Activated naive CD4-positive, alpha-beta T cell treated with anti-CD3 and anti-CD28 coated beads, Interleukin-2, amount 50 U/mL, for 72 hours (primary cell): ENCODE measurements around the gene CTDP1. TPM values are rescaled to one million over a fixed set of nuclear protein-coding genes. Genes with fewer than 3 reads are reported as not detected.
A peak's percentile ranks its signal among the peaks of the same experiment; 100 is the strongest.

ENCODE experiments used
- ATAC-seq, 2 donors: fragments of 150-1000 bp; cut with Tn5 transposase; 2 replicates each; pipeline ENCODE4 v1.10.0; 2021; ENCODE audit warnings: mild to moderate bottlenecking in 2 of 2, moderate library complexity in 2 of 2
- DNase-seq, 2 donors: peaks; one replicate each; pipeline ENCODE4 v3.0.0; 2021 to 2022; ENCODE audit warnings: low spot score in 2 of 2
- H3K27ac Mint-ChIP-seq, 2 donors: one replicate each; pipeline ENCODE4 v1.8.0; 2022; ENCODE audit warnings: mild to moderate bottlenecking in 2 of 2, mixed read lengths in 2 of 2
- H3K36me3 Mint-ChIP-seq, 2 donors: one replicate each; pipeline ENCODE4 v1.8.0; 2022; ENCODE audit warnings: mixed read lengths in 2 of 2
- H3K9me3 Mint-ChIP-seq, 2 donors: one replicate each; pipeline ENCODE4 v1.8.0; 2022; ENCODE audit warnings: mixed read lengths in 2 of 2
- total RNA-seq, 2 donors: library from RNA; stranded (reverse); gene quantifications; one replicate each; pipeline ENCODE4 v1.2.3, GENCODE V29; 2022

The CTDP1 gene
- total RNA-seq, 2 donors from 2014 or later = 37.5 to 81.4 TPM

- DNase-seq (peak in 1 of 2 donors; percentile 6), ATAC-seq (peak in 1 of 2 donors; percentile 29)
- H3K27ac Mint-ChIP-seq = no peak overlapping the region
- no peaks in the 10 kb centered on the region for H3K9me3 Mint-ChIP-seq
- no peaks in the 10 kb centered on the region for H3K36me3 Mint-ChIP-seq
Observed at GRCh38 chr18:79790996-79791972, 111.7 kb downstream of the CTDP1 start.

- Mint-ChIP-seq H3K36me3 (peaks cover 3 to 4% of the 10 kb centered on the region in 2 donors), H3K9me3 (no peaks in the 10 kb centered on the region)
- ATAC-seq = no peak
Observed at GRCh38 chr18:79792096-79792987, 112.7 kb downstream of the CTDP1 start.

GRCh38 chr18:79792988-79793355, 113.4 kb downstream of the CTDP1 start:
- Mint-ChIP-seq H3K36me3 (peaks cover 7% of the 10 kb centered on the region in 2 donors), H3K27ac (no peak overlapping the region), H3K9me3 (no peaks in the 10 kb centered on the region)
- ATAC-seq = peak in 1 of 2 donors; percentile 47
- no peak for DNase-seq

More at GRCh38 chr18:79792096-79792987, 112.7 kb downstream of the CTDP1 start:
- DNase-seq = peak in 1 of 2 donors; percentile 20
- H3K27ac Mint-ChIP-seq = no peak overlapping the region

GRCh38 chr18:79794846-79795245, 115.2 kb downstream of the CTDP1 start:
- no peak for ATAC-seq
- peaks cover 7% of the 10 kb centered on the region in 2 donors for H3K36me3 Mint-ChIP-seq
- no peaks in the 10 kb centered on the region for H3K9me3 Mint-ChIP-seq
- no peak for DNase-seq
- H3K27ac Mint-ChIP-seq = no peak overlapping the region

GRCh38 chr18:79795446-79795845, 115.8 kb downstream of the CTDP1 start:
- Mint-ChIP-seq H3K27ac (no peak overlapping the region), H3K36me3 (peaks cover 7% of the 10 kb centered on the region in 2 donors), H3K9me3 (no peaks in the 10 kb centered on the region)
- DNase-seq = no peak
- no peak for ATAC-seq

- H3K27ac Mint-ChIP-seq = no peak overlapping the region
- DNase-seq = no peak
- H3K9me3 Mint-ChIP-seq = no peaks in the 10 kb centered on the region
- ATAC-seq = no peak
- peaks cover 7% of the 10 kb centered on the region in 2 donors for H3K36me3 Mint-ChIP-seq
Observed at GRCh38 chr18:79796016-79796415, 116.4 kb downstream of the CTDP1 start.

- Mint-ChIP-seq H3K9me3 (no peaks in the 10 kb centered on the region), H3K36me3 (peaks cover 7% of the 10 kb centered on the region in 2 donors), H3K27ac (no peak overlapping the region)
- ATAC-seq (no peak), DNase-seq (no peak)
Observed at GRCh38 chr18:79796531-79797405, 117.2 kb downstream of the CTDP1 start.

- no peak within 1 kb of the TSS for H3K27ac Mint-ChIP-seq
Observed at GRCh38 chr18:79797518-79798345, 118.1 kb downstream of the CTDP1 start, which contains the start of gene KCNG2. KCNG2 (plus strand) TSS chr18:79797938; CDS start chr18:79863668, 65,730 bp downstream.

GRCh38 chr18:79798346-79798998, 118.9 kb downstream of the CTDP1 start:
- no peaks in the 10 kb centered on the region for H3K9me3 Mint-ChIP-seq
- peaks cover 7% of the 10 kb centered on the region in 2 donors for H3K36me3 Mint-ChIP-seq
- DNase-seq (no peak), ATAC-seq (no peak)
- H3K27ac Mint-ChIP-seq = no peak overlapping the region

More at GRCh38 chr18:79797518-79798345, 118.1 kb downstream of the CTDP1 start, which contains the start of gene KCNG2:
- peak; percentile 45 to 77 for ATAC-seq
- peaks cover 7% of the 10 kb centered on the region in 2 donors for H3K36me3 Mint-ChIP-seq
- DNase-seq = peak in 1 of 2 donors; percentile 58
- no peaks in the 10 kb centered on the region for H3K9me3 Mint-ChIP-seq

GRCh38 chr18:79798999-79799370, 119.4 kb downstream of the CTDP1 start:
- ATAC-seq (no peak), DNase-seq (no peak)
- H3K36me3 Mint-ChIP-seq = peaks cover 7% of the 10 kb centered on the region in 2 donors
- no peak overlapping the region for H3K27ac Mint-ChIP-seq
- H3K9me3 Mint-ChIP-seq = no peaks in the 10 kb centered on the region

GRCh38 chr18:79799619-79800370, 120.2 kb downstream of the CTDP1 start:
- Mint-ChIP-seq H3K36me3 (peaks cover 7% of the 10 kb centered on the region in 2 donors), H3K27ac (no peak overlapping the region), H3K9me3 (no peaks in the 10 kb centered on the region)
- ATAC-seq = no peak
- no peak for DNase-seq

GRCh38 chr18:79800371-79801180, 121.0 kb downstream of the CTDP1 start:
- no peak overlapping the region for H3K27ac Mint-ChIP-seq
- ATAC-seq (no peak), DNase-seq (peak in 1 of 2 donors; percentile 35)
- H3K9me3 Mint-ChIP-seq = no peaks in the 10 kb centered on the region
- H3K36me3 Mint-ChIP-seq = peaks cover 7% of the 10 kb centered on the region in 2 donors

- ATAC-seq (no peak), DNase-seq (peak in 1 of 2 donors; percentile 21)
- no peak overlapping the region for H3K27ac Mint-ChIP-seq
- H3K9me3 Mint-ChIP-seq = no peaks in the 10 kb centered on the region
- peaks cover 7% of the 10 kb centered on the region in 2 donors for H3K36me3 Mint-ChIP-seq
Observed at GRCh38 chr18:79801217-79801616, 121.6 kb downstream of the CTDP1 start.
